Breast epithelium (tissue), 4 donors: ENCODE data around the gene ATP10D. TPM values are rescaled to one million over a fixed set of nuclear protein-coding genes. Genes with fewer than 3 reads are reported as not detected.

Source experiments
- DNase-seq, 2 donors: peaks; one replicate each; pipeline ENCODE4 v3.0.0-alpha.2; 2019; ENCODE audit warnings: low spot score in 2 of 2
- H3K27ac ChIP-seq, 2 donors: fragments of 200-600 bp; sonication (generic) in 1 of 2; one replicate each; pipeline ENCODE4 v1.5.1; 2016 to 2019; ENCODE audit warnings: mild to moderate bottlenecking in 1 of 2
- H3K27me3 ChIP-seq, 2 donors: fragments of 200-600 bp; sonication (generic) in 1 of 2; one replicate each; pipeline versions ENCODE4 v1.5.1 to v1.6.0; 2017 to 2019; ENCODE audit warnings: control low read depth in 1 of 2, mild to moderate bottlenecking in 1 of 2
- H3K36me3 ChIP-seq: fragments of 200-600 bp; one replicate; pipeline ENCODE4 v1.5.1; 2019
- H3K4me1 ChIP-seq, 2 donors: fragments of 200-600 bp; sonication (generic); one replicate each; pipeline ENCODE4 v1.5.1; 2016 to 2019; ENCODE audit warnings: control low read depth in 1 of 2
- H3K4me3 ChIP-seq, 3 donors: fragments of 200-600 bp; sonication (generic); 1 replicate in 2 of 3; 2 replicates in 1 of 3; pipeline ENCODE4 v1.5.1; 2016 to 2019; ENCODE audit warnings: mild to moderate bottlenecking in 3 of 3, moderate library complexity in 2 of 3
- H3K9me3 ChIP-seq, 2 donors: fragments of 200-600 bp; sonication (generic) in 1 of 2; one replicate each; pipeline ENCODE4 v1.5.1; 2016 to 2019; ENCODE audit warnings: control low read depth in 1 of 2
- CTCF ChIP-seq, 3 donors: fragments of 450-650 bp; IDR thresholded peaks; one replicate each; pipeline ENCODE4 v1.5.1; 2016 to 2017; ENCODE audit warnings: antibody characterized with exemption in 3 of 3, mild to moderate bottlenecking in 3 of 3, moderate library complexity in 3 of 3
- POLR2A ChIP-seq: fragments of 450-650 bp; IDR thresholded peaks from one replicate; pipeline ENCODE4 v1.6.1; 2016; ENCODE audit warnings: antibody characterized with exemption, mild to moderate bottlenecking, moderate library complexity
- POLR2AphosphoS5 ChIP-seq, 3 donors: sonication (generic); formaldehyde crosslinking; IDR thresholded peaks; one replicate each; pipeline ENCODE4 v1.6.1; 2017; ENCODE audit warnings: antibody characterized with exemption in 3 of 3
- intact Hi-C: fragments of 100-400 bp; cut with DNase I; formaldehyde crosslinking; loops from one replicate; pipeline ENCODE4 v1.15.1; 2023; ENCODE audit warnings: low total_unique reads
- total RNA-seq, 3 donors: library from RNA; depleted of rRNA; stranded (reverse); fragments of >200 nt; gene quantifications; one replicate each; pipeline ENCODE4 v1.1.0, GENCODE V29; 2016

ATP10D gene
- total RNA-seq, 3 donors from 2014 or later: 13.3 to 26.2 (median 15.7) TPM

- peaks cover 0 to 11% of the 10 kb centered on the region in 2 donors for H3K9me3 ChIP-seq
- intact Hi-C loops: no loop called here
- H3K36me3 ChIP-seq: no peaks in the 10 kb centered on the region
- H3K27me3 ChIP-seq: no peaks in the 10 kb centered on the region
- no peaks in the 10 kb centered on the region for H3K4me1 ChIP-seq
- H3K4me3 ChIP-seq: no peak overlapping the region
- H3K27ac ChIP-seq: peak overlapping the region; percentile 15 to 67
- TF ChIP-seq POLR2AphosphoS5 (IDR thresholded peaks at IDR 0.05) (no peak), POLR2A (no peak), CTCF (IDR thresholded peaks at IDR 0.05) (no peak)
- no peak for DNase-seq
Measured at GRCh38 chr4:47532658-47533057, 47.6 kb downstream of the ATP10D start.

- no peak overlapping the region for H3K27ac ChIP-seq
- no peaks in the 10 kb centered on the region for H3K27me3 ChIP-seq
- no peak for TF ChIP-seq POLR2AphosphoS5 (IDR thresholded peaks at IDR 0.05)
- TF ChIP-seq CTCF (IDR thresholded peaks at IDR 0.05): no peak
- no peak for TF ChIP-seq POLR2A
- no peak for DNase-seq
- peaks cover 0 to 7% of the 10 kb centered on the region in 2 donors for H3K9me3 ChIP-seq
- H3K4me1 ChIP-seq: no peaks in the 10 kb centered on the region
- no peak overlapping the region for H3K4me3 ChIP-seq
- no peaks in the 10 kb centered on the region for H3K36me3 ChIP-seq
- intact Hi-C loops: no loop called here
Measured at GRCh38 chr4:47533689-47534347, 48.7 kb downstream of the ATP10D start.

GRCh38 chr4:47534772-47535171, 49.7 kb downstream of the ATP10D start:
- Histone ChIP-seq H3K9me3 (no peaks in the 10 kb centered on the region), H3K27ac (no peak overlapping the region), H3K4me3 (no peak overlapping the region), H3K4me1 (no peaks in the 10 kb centered on the region), H3K36me3 (no peaks in the 10 kb centered on the region), H3K27me3 (no peaks in the 10 kb centered on the region)
- no peak for DNase-seq
- TF ChIP-seq POLR2A: no peak
- no peak for TF ChIP-seq CTCF (IDR thresholded peaks at IDR 0.05)
- no peak for TF ChIP-seq POLR2AphosphoS5 (IDR thresholded peaks at IDR 0.05)
- intact Hi-C loops: no loop called here

- Histone ChIP-seq H3K9me3 (no peaks in the 10 kb centered on the region), H3K36me3 (no peaks in the 10 kb centered on the region)
- no peak for TF ChIP-seq POLR2A
- no peak for TF ChIP-seq POLR2AphosphoS5 (IDR thresholded peaks at IDR 0.05)
- no peak for TF ChIP-seq CTCF (IDR thresholded peaks at IDR 0.05)
Measured at GRCh38 chr4:47535567-47536147, 50.6 kb downstream of the ATP10D start.

GRCh38 chr4:47536966-47537365, 51.9 kb downstream of the ATP10D start:
- TF ChIP-seq POLR2AphosphoS5 (IDR thresholded peaks at IDR 0.05) (no peak), POLR2A (no peak), CTCF (IDR thresholded peaks at IDR 0.05) (no peak)
- Histone ChIP-seq H3K9me3 (no peaks in the 10 kb centered on the region), H3K4me1 (no peaks in the 10 kb centered on the region), H3K36me3 (no peaks in the 10 kb centered on the region), H3K27ac (no peak overlapping the region), H3K27me3 (no peaks in the 10 kb centered on the region), H3K4me3 (no peak overlapping the region)
- DNase-seq: no peak
- intact Hi-C loops: no loop called here

More at GRCh38 chr4:47535567-47536147, 50.6 kb downstream of the ATP10D start:
- H3K27ac ChIP-seq: no peak overlapping the region
- no peaks in the 10 kb centered on the region for H3K27me3 ChIP-seq
- intact Hi-C loops: no loop called here
- DNase-seq: no peak
- no peaks in the 10 kb centered on the region for H3K4me1 ChIP-seq
- H3K4me3 ChIP-seq: no peak overlapping the region
